Loucy (cell line): ENCODE data around the gene MAP7D1.

Source experiments
- EZH2phosphoT487 ChIP-seq: fragments of 200-600 bp; IDR thresholded peaks from 2 replicates; pipeline ENCODE4 v1.6.1; 2018; ENCODE audit warnings: antibody characterized with exemption, mild to moderate bottlenecking, moderate library complexity, borderline replicate concordance
- TF ChIP-seq, protein P1 (sequence below): fragments of 200-600 bp; sonication (generic); conservative IDR thresholded peaks from 2 replicates; pipeline ENCODE4 v1.5.1; 2014; ENCODE audit warnings: mild to moderate bottlenecking, antibody characterized with exemption, low read length

DNA sequence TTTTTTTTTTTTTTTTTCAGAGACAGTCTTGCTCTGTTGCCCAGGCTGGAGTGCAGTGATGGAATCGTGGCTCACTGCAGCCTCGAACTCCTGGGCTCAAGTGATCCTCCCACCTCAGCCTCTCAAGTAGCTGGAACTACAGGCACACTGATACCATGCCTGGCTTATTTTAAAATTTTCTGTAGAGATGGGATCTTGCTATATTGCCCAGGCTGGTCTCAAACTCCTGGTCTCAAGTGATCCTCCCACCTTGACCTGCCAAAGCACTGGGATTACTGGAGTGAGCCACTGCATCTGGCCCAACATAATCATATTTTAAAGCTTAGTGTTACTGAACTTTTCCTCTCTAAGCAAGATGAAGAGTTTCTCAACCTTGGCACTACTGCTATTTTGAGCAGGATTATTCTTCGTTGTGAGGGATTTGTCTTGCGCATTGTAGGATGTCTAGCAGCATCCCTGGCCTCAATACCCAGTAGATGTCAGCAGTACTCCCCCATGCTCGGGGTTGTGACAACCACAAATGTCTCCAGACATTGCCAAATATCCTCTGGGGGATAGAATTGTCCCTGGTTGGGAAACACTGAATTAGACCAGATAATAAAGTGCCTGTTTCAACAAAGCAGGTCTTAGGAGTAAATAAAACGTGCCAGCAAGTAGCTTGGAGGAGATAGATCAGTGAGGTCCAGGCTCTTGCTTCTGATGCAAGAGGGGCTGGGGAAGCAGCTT is 53.2 kb downstream of the MAP7D1 start:
- TF ChIP-seq, protein P1, sequence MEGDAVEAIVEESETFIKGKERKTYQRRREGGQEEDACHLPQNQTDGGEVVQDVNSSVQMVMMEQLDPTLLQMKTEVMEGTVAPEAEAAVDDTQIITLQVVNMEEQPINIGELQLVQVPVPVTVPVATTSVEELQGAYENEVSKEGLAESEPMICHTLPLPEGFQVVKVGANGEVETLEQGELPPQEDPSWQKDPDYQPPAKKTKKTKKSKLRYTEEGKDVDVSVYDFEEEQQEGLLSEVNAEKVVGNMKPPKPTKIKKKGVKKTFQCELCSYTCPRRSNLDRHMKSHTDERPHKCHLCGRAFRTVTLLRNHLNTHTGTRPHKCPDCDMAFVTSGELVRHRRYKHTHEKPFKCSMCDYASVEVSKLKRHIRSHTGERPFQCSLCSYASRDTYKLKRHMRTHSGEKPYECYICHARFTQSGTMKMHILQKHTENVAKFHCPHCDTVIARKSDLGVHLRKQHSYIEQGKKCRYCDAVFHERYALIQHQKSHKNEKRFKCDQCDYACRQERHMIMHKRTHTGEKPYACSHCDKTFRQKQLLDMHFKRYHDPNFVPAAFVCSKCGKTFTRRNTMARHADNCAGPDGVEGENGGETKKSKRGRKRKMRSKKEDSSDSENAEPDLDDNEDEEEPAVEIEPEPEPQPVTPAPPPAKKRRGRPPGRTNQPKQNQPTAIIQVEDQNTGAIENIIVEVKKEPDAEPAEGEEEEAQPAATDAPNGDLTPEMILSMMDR: no peak
- no peak for TF ChIP-seq EZH2phosphoT487
